HL-60/S4 (cell line): ENCODE results near the gene KTI12.
"Not testable (repeated sequence)": the region's sequence is repeated elsewhere in the genome, so short reads cannot be mapped to it uniquely, and the experiment has no call there.

Source experiments
- in situ Hi-C: fragments of 300-500 bp; cut with MboI; formaldehyde crosslinking; loops from 2 replicates; pipeline ENCODE4 v1.14.3; 2022; ENCODE audit warnings: low sequenced_read_pairs

KTI12 gene

GRCh38 chr1:52033190-52034049 lies at the start of gene KTI12:
Gene KTI12, minus strand, starts transcription at chr1:52033810. Its CDS starts 49 bp downstream, at chr1:52033761.
- in situ Hi-C loops: no loop called here

- in situ Hi-C loops: no loop called here
These were observed 46.4 kb upstream of the KTI12 start for GRCh38 chr1:52080014-52080415.

- in situ Hi-C loops: not testable (repeated sequence)
These were observed 43.7 kb upstream of the KTI12 start for GRCh38 chr1:52077277-52077676.

- in situ Hi-C loops: no loop called here
These were observed 38.7 kb upstream of the KTI12 start for GRCh38 chr1:52072291-52072690.

GRCh38 chr1:52070704-52071103 lies 37.1 kb upstream of the KTI12 start:
- in situ Hi-C loops: no loop called here

- in situ Hi-C loops: no loop called here
These were observed 29.6 kb upstream of the KTI12 start for GRCh38 chr1:52063192-52063591.

GRCh38 chr1:52060822-52061221 lies 27.2 kb upstream of the KTI12 start:
- in situ Hi-C loops: no loop called here

GRCh38 chr1:52059888-52060287 lies 26.3 kb upstream of the KTI12 start:
- in situ Hi-C loops: no loop called here

- in situ Hi-C loops: no loop called here
These were observed 25.7 kb upstream of the KTI12 start for GRCh38 chr1:52059321-52059720.

GRCh38 chr1:52057876-52058415 lies 24.3 kb upstream of the KTI12 start:
- in situ Hi-C loops: no loop called here

GRCh38 chr1:52057255-52057654 lies 23.6 kb upstream of the KTI12 start:
- in situ Hi-C loops: no loop called here

- in situ Hi-C loops: no loop called here
These were observed 23.3 kb upstream of the KTI12 start for GRCh38 chr1:52056937-52057231.

- in situ Hi-C loops: no loop called here
These were observed 22.7 kb upstream of the KTI12 start, which contains the start of gene BTF3L4 for GRCh38 chr1:52056163-52056936. Gene BTF3L4, plus strand, starts transcription at chr1:52056295. Its CDS starts 3,553 bp downstream, at chr1:52059848.

- in situ Hi-C loops: no loop called here
These were observed 22.2 kb upstream of the KTI12 start for GRCh38 chr1:52055866-52056162.

- in situ Hi-C loops: no loop called here
These were observed 21.7 kb upstream of the KTI12 start, which contains the start of gene TXNDC12 for GRCh38 chr1:52055066-52055865. Gene TXNDC12, minus strand, starts transcription at chr1:52055191. Its CDS starts 95 bp downstream, at chr1:52055096.

GRCh38 chr1:52054496-52055065 lies 21.0 kb upstream of the KTI12 start:
- in situ Hi-C loops: no loop called here

GRCh38 chr1:52053862-52054261 lies 20.3 kb upstream of the KTI12 start:
- in situ Hi-C loops: no loop called here

- in situ Hi-C loops: not testable (repeated sequence)
These were observed 15.7 kb upstream of the KTI12 start for GRCh38 chr1:52049337-52049736.

GRCh38 chr1:52045666-52046195 lies 12.1 kb upstream of the KTI12 start:
- in situ Hi-C loops: not testable (repeated sequence)

- in situ Hi-C loops: no loop called here
These were observed 11.6 kb upstream of the KTI12 start for GRCh38 chr1:52045236-52045635.
